Nephron (organoid): ENCODE results near the gene ZMYND10.

Experiments
- H3K27ac Mint-ChIP-seq, 3 experiments: 2 replicates each; pipeline ENCODE4 v1.8.0; 2020; ENCODE audit warnings: mixed read lengths in 3 of 3, mild to moderate bottlenecking in 2 of 3, moderate library complexity in 1 of 3
- H3K27me3 Mint-ChIP-seq: 2 replicates; pipeline ENCODE4 v1.8.0; 2021; ENCODE audit warnings: low read depth, mild to moderate bottlenecking, moderate library complexity, mixed read lengths
- H3K36me3 Mint-ChIP-seq: 2 replicates; pipeline ENCODE4 v1.8.0; 2020; ENCODE audit warnings: low read depth, mixed read lengths
- H3K4me1 Mint-ChIP-seq: 2 replicates; pipeline ENCODE4 v1.8.0; 2020; ENCODE audit warnings: mixed read lengths
- H3K4me3 Mint-ChIP-seq, 3 experiments: 2 replicates each; pipeline ENCODE4 v1.8.0; 2020; ENCODE audit warnings: mild to moderate bottlenecking in 3 of 3, mixed read lengths in 3 of 3, moderate library complexity in 2 of 3
- H3K9me3 Mint-ChIP-seq: 2 replicates; pipeline ENCODE4 v1.8.0; 2020; ENCODE audit warnings: mixed read lengths
- TF ChIP-seq, protein P1 (sequence below), 3 experiments: fragments of 200-600 bp; sonication (generic); IDR thresholded peaks; one replicate each; pipeline ENCODE4 v1.5.0; 2021; ENCODE audit warnings: antibody characterized with exemption in 3 of 3; ENCODE audit not compliant: unreplicated experiment in 3 of 3

The ZMYND10 gene

GRCh38 chr3:50325497-50326181, 19.9 kb downstream of the ZMYND10 start:
- Mint-ChIP-seq H3K27ac (no peak overlapping the region), H3K27me3 (no peaks in the 10 kb centered on the region), H3K4me1 (peaks cover 23% of the 10 kb centered on the region), H3K36me3 (peaks cover 9% of the 10 kb centered on the region), H3K4me3 (peak overlapping the region; percentile 51 to 99 (median 84)), H3K9me3 (no peaks in the 10 kb centered on the region)
- TF ChIP-seq, protein P1, sequence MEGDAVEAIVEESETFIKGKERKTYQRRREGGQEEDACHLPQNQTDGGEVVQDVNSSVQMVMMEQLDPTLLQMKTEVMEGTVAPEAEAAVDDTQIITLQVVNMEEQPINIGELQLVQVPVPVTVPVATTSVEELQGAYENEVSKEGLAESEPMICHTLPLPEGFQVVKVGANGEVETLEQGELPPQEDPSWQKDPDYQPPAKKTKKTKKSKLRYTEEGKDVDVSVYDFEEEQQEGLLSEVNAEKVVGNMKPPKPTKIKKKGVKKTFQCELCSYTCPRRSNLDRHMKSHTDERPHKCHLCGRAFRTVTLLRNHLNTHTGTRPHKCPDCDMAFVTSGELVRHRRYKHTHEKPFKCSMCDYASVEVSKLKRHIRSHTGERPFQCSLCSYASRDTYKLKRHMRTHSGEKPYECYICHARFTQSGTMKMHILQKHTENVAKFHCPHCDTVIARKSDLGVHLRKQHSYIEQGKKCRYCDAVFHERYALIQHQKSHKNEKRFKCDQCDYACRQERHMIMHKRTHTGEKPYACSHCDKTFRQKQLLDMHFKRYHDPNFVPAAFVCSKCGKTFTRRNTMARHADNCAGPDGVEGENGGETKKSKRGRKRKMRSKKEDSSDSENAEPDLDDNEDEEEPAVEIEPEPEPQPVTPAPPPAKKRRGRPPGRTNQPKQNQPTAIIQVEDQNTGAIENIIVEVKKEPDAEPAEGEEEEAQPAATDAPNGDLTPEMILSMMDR (IDR thresholded peaks at IDR 0.05; ENCODE audit: unreplicated experiment in 3 of 3) = no peak

DNA sequence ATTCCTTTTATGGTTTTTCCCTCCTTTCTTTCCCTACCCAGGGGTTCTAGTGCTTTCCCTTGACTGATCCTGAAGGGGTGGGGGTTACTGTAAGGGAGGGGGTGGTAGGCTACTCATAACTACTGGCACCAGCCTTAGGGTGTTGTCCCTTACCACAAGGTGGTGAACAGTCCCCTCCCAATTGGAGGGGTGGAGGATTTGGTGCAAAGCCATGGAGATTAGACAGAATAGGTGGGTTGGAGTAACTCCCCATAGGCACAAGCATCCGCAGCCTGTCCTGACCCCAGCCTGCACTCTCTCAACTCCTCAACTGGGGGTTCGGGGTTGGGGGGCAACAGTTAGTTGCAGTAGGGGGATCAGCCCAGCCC, 20.4 kb downstream of the ZMYND10 start:
- H3K27ac Mint-ChIP-seq = peak overlapping the region in 2 of 3 experiments; percentile 87 to 99
- H3K36me3 Mint-ChIP-seq = peaks cover 6% of the 10 kb centered on the region
- TF ChIP-seq, protein P1 (IDR thresholded peaks at IDR 0.05; ENCODE audit: unreplicated experiment in 3 of 3) = no peak
- H3K27me3 Mint-ChIP-seq = no peaks in the 10 kb centered on the region
- peak overlapping the region; percentile 68 to 84 (median 80) for H3K4me3 Mint-ChIP-seq
- no peaks in the 10 kb centered on the region for H3K9me3 Mint-ChIP-seq
- H3K4me1 Mint-ChIP-seq = peaks cover 28% of the 10 kb centered on the region

DNA sequence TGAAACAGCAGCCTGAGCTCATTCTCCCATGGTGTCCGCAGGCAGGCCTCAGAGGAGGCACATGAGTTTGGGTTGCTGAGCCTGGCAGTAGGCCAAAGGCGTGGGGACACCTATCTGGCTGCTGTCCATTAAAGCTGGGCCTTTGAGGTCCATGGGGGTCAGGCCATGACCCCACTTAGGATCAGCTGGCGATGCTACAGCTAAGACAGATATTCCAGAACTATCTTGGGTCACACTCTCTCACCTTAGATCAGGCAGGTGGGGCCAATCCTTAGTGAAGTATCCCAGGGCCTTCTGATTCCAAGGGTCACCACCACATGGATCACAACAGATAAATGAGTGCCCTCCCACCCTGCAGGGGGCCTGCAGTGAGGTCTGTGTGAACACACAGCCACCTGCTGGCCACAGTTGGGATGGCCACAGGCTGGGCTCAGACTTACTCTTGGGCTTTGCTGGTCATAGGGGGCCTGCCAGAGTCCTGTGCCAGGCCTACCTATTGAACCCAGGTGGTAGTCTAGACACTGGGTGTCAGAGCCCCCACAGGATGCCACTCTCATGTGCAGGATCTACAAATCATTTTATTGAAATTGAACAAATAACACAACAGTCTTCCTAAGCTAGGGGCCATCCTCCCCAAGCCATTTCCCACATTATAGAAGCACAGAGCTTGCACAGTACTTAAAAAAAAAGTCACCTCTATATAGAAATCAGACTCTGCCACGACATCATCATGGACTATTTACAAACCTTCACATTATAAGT, 21.0 kb downstream of the ZMYND10 start:
- H3K4me3 Mint-ChIP-seq = peak overlapping the region; percentile 68 to 84 (median 80)
- H3K9me3 Mint-ChIP-seq = no peaks in the 10 kb centered on the region
- H3K27me3 Mint-ChIP-seq = no peaks in the 10 kb centered on the region
- H3K27ac Mint-ChIP-seq = peak overlapping the region; percentile 86 to 99 (median 87)
- H3K4me1 Mint-ChIP-seq = peaks cover 34% of the 10 kb centered on the region
- peaks cover 6% of the 10 kb centered on the region for H3K36me3 Mint-ChIP-seq
- TF ChIP-seq, protein P1 (IDR thresholded peaks at IDR 0.05; ENCODE audit: unreplicated experiment in 3 of 3) = peak; percentile 82 to 85 (median 84)

DNA sequence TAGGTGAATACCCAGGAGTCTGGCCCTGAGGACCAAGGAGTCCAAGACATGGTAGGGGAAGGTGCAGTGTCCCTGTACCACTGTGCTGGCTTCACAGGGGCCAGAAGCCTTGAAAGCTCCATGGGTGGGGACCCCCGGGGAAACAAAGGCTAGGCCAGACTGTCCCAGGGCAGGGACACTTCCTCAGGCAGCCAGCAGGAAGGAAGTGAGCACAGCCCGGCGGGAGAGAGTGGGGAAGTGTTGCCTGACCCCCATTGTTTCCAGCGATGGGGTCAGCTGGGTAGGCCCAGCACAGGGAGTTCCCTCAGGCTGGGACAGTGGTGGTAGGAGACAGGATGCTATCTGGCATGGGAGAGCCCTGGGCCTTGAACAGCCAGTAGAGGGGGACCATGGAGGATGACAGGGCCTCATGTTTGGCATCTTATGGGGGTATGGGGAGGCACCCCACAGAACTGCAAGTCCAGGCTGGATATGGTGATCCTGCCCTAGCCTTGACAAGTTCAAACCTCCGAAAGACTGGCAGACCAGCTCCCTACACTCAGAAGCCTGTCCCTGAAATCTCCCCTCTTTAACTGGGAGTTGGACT, 21.8 kb downstream of the ZMYND10 start:
- no peaks in the 10 kb centered on the region for H3K27me3 Mint-ChIP-seq
- H3K4me3 Mint-ChIP-seq = peak overlapping the region in 2 of 3 experiments; percentile 80 to 92
- H3K9me3 Mint-ChIP-seq = no peaks in the 10 kb centered on the region
- H3K36me3 Mint-ChIP-seq = peaks cover 14% of the 10 kb centered on the region
- peak overlapping the region; percentile 99 to 100 (median 99) for H3K27ac Mint-ChIP-seq
- TF ChIP-seq, protein P1 (IDR thresholded peaks at IDR 0.05; ENCODE audit: unreplicated experiment in 3 of 3) = no peak
- peaks cover 42% of the 10 kb centered on the region for H3K4me1 Mint-ChIP-seq

DNA sequence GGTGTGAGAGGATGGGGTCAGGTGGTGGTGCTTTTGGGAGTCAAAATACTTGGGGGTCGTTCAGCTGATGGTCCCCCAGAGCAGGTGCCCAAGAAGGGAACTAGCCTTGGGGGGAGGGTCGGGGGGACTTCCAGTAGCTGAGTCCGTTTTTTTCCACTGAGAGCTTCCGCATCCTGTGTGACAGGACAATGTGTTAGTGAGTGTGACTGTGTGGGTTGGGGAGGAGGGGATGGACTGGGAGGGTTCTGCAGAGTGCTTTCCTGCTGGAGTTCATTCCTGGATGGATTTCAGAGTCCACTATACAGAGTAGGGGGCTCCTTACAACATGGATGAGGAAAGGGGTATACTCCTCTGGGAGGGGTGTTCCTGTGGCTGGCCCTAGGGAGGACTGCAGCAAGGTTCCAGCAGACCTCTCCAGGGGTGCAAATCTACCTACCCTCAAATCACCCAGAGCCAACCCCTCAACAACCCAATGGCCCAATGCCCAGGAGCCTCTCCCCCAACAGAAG, 22.4 kb downstream of the ZMYND10 start:
- H3K9me3 Mint-ChIP-seq = no peaks in the 10 kb centered on the region
- peaks cover 42% of the 10 kb centered on the region for H3K4me1 Mint-ChIP-seq
- H3K4me3 Mint-ChIP-seq = peak overlapping the region; percentile 86 to 92 (median 88)
- no peaks in the 10 kb centered on the region for H3K27me3 Mint-ChIP-seq
- peak overlapping the region; percentile 99 to 100 (median 99) for H3K27ac Mint-ChIP-seq
- TF ChIP-seq, protein P1 (IDR thresholded peaks at IDR 0.05; ENCODE audit: unreplicated experiment in 3 of 3) = no peak
- peaks cover 20% of the 10 kb centered on the region for H3K36me3 Mint-ChIP-seq
